Measurements from ENCODE around the gene EFNA4. TPM values are rescaled to one million over a fixed set of nuclear protein-coding genes. Genes with fewer than 3 reads are reported as not detected.

The EFNA4 gene
- total RNA-seq, 3 donors from 2014 or later, result 4.2 to 4.5 (median 4.3) TPM

GRCh38 chr1:155040358-155041093 is 23.0 kb upstream of the EFNA4 start:
- Mint-ChIP-seq H3K4me3 (no peak overlapping the region), H3K4me1 (ENCODE audit: low read depth) (peaks cover 6% of the 10 kb centered on the region), H3K27me3 (ENCODE audit: low read depth) (peaks cover 6% of the 10 kb centered on the region), H3K9me3 (no peaks in the 10 kb centered on the region), H3K36me3 (ENCODE audit: insufficient read depth) (no peaks in the 10 kb centered on the region)
- DNase-seq (no peak), ATAC-seq (no peak)

GRCh38 chr1:155042789-155043188 is 20.8 kb upstream of the EFNA4 start:
- Mint-ChIP-seq H3K9me3 (no peaks in the 10 kb centered on the region), H3K4me1 (ENCODE audit: low read depth) (peaks cover 6% of the 10 kb centered on the region), H3K36me3 (ENCODE audit: insufficient read depth) (no peaks in the 10 kb centered on the region), H3K4me3 (no peak overlapping the region), H3K27me3 (ENCODE audit: low read depth) (peaks cover 6% of the 10 kb centered on the region)
- DNase-seq (no peak), ATAC-seq (no peak)

GRCh38 chr1:155043301-155043702 is 20.2 kb upstream of the EFNA4 start:
- Mint-ChIP-seq H3K9me3 (no peaks in the 10 kb centered on the region), H3K27me3 (ENCODE audit: low read depth) (peaks cover 6% of the 10 kb centered on the region), H3K4me1 (ENCODE audit: low read depth) (peaks cover 6% of the 10 kb centered on the region), H3K36me3 (ENCODE audit: insufficient read depth) (no peaks in the 10 kb centered on the region), H3K4me3 (no peak overlapping the region)
- DNase-seq, result no peak
- no peak for ATAC-seq

- Mint-ChIP-seq H3K4me3 (no peak overlapping the region), H3K36me3 (ENCODE audit: insufficient read depth) (no peaks in the 10 kb centered on the region), H3K4me1 (ENCODE audit: low read depth) (peaks cover 6% of the 10 kb centered on the region), H3K9me3 (no peaks in the 10 kb centered on the region), H3K27me3 (ENCODE audit: low read depth) (peaks cover 3% of the 10 kb centered on the region)
- ATAC-seq, result no peak
- no peak for DNase-seq
Observed at GRCh38 chr1:155043793-155044192, 19.7 kb upstream of the EFNA4 start.

GRCh38 chr1:155044365-155044764 is 19.2 kb upstream of the EFNA4 start:
- DNase-seq, result no peak
- Mint-ChIP-seq H3K4me1 (ENCODE audit: low read depth) (peaks cover 6% of the 10 kb centered on the region), H3K9me3 (no peaks in the 10 kb centered on the region), H3K4me3 (no peak overlapping the region), H3K36me3 (ENCODE audit: insufficient read depth) (no peaks in the 10 kb centered on the region), H3K27me3 (ENCODE audit: low read depth) (peaks cover 3% of the 10 kb centered on the region)
- ATAC-seq, result no peak

GRCh38 chr1:155044812-155045657 is 18.5 kb upstream of the EFNA4 start:
- no peaks in the 10 kb centered on the region for H3K36me3 Mint-ChIP-seq (ENCODE audit: insufficient read depth)
- peaks cover 7% of the 10 kb centered on the region for H3K4me1 Mint-ChIP-seq (ENCODE audit: low read depth)
- H3K27me3 Mint-ChIP-seq (ENCODE audit: low read depth), result peaks cover 3% of the 10 kb centered on the region

GRCh38 chr1:155048449-155049334 is 14.8 kb upstream of the EFNA4 start:
- DNase-seq, result no peak
- H3K4me3 Mint-ChIP-seq, result no peak overlapping the region
- H3K9me3 Mint-ChIP-seq, result no peaks in the 10 kb centered on the region
- peaks cover 26% of the 10 kb centered on the region for H3K4me1 Mint-ChIP-seq (ENCODE audit: low read depth)
- ATAC-seq, result no peak
- peaks cover 3% of the 10 kb centered on the region for H3K27me3 Mint-ChIP-seq (ENCODE audit: low read depth)
- H3K36me3 Mint-ChIP-seq (ENCODE audit: insufficient read depth), result no peaks in the 10 kb centered on the region

More at GRCh38 chr1:155044812-155045657, 18.5 kb upstream of the EFNA4 start:
- ATAC-seq (peak; percentile 90 to 95), DNase-seq (peak; percentile 49)
- Mint-ChIP-seq H3K9me3 (no peaks in the 10 kb centered on the region), H3K4me3 (no peak overlapping the region)

GRCh38 chr1:155049651-155050559 is 13.6 kb upstream of the EFNA4 start:
- Mint-ChIP-seq H3K36me3 (ENCODE audit: insufficient read depth) (no peaks in the 10 kb centered on the region), H3K4me3 (peak overlapping the region; percentile 85), H3K27me3 (ENCODE audit: low read depth) (no peaks in the 10 kb centered on the region), H3K4me1 (ENCODE audit: low read depth) (peaks cover 23% of the 10 kb centered on the region), H3K9me3 (no peaks in the 10 kb centered on the region)
- DNase-seq, result no peak
- no peak for ATAC-seq

- Mint-ChIP-seq H3K4me3 (peak within 1 kb of the TSS; percentile 85), H3K36me3 (ENCODE audit: insufficient read depth) (no peaks in the 10 kb centered on the region), H3K4me1 (ENCODE audit: low read depth) (peaks cover 20% of the 10 kb centered on the region), H3K9me3 (no peaks in the 10 kb centered on the region), H3K27me3 (ENCODE audit: low read depth) (no peaks in the 10 kb centered on the region)
- DNase-seq, result peak; percentile 73
- peak; percentile 87 for ATAC-seq
Observed at GRCh38 chr1:155050560-155051341, 12.8 kb upstream of the EFNA4 start, which contains the start of gene ADAM15. TSS of gene ADAM15 (plus strand) at chr1:155051316. CDS start at chr1:155051387, 71 bp downstream.

- H3K4me1 Mint-ChIP-seq (ENCODE audit: low read depth), result peaks cover 20% of the 10 kb centered on the region
- DNase-seq (no peak), ATAC-seq (no peak)
- no peaks in the 10 kb centered on the region for H3K27me3 Mint-ChIP-seq (ENCODE audit: low read depth)
- H3K9me3 Mint-ChIP-seq, result no peaks in the 10 kb centered on the region
- H3K4me3 Mint-ChIP-seq, result peak overlapping the region; percentile 82
- H3K36me3 Mint-ChIP-seq (ENCODE audit: insufficient read depth), result peaks cover 2% of the 10 kb centered on the region
Observed at GRCh38 chr1:155051342-155051776, 12.2 kb upstream of the EFNA4 start.

- H3K27me3 Mint-ChIP-seq (ENCODE audit: low read depth), result no peaks in the 10 kb centered on the region
- H3K4me3 Mint-ChIP-seq, result peak overlapping the region; percentile 82
- ATAC-seq, result peak; percentile 33 to 34
Observed at GRCh38 chr1:155051777-155052398, 11.7 kb upstream of the EFNA4 start.

More at GRCh38 chr1:155051777-155052398, 11.7 kb upstream of the EFNA4 start:
- peak; percentile 44 for DNase-seq
- Mint-ChIP-seq H3K9me3 (no peaks in the 10 kb centered on the region), H3K36me3 (ENCODE audit: insufficient read depth) (peaks cover 2% of the 10 kb centered on the region), H3K4me1 (ENCODE audit: low read depth) (peaks cover 20% of the 10 kb centered on the region)

Measured in activated T-cell treated with anti-CD3 and anti-CD28 coated beads, Interleukin-2, amount 50 U/mL, for 4 hours (primary cell).